A673 (cell line): ENCODE data around the gene GPR101. TPM values are rescaled to one million over a fixed set of nuclear protein-coding genes. Genes with fewer than 3 reads are reported as not detected.
"Not testable (repeated sequence)": the region's sequence is repeated elsewhere in the genome, so short reads cannot be mapped to it uniquely, and the experiment has no call there.

Experiments used
- BruUV-seq: library from RNA; stranded (reverse); fragments of 400-500 nt; replicated peaks from 2 replicates; lab custom pipeline; 2021; lab: Mats Ljungman, UMichigan
- CTCF ChIA-PET: fragments of 300-600 bp; sonication (Branson Sonifier 250); formaldehyde crosslinking; loops from one replicate; lab custom pipeline; 2022; ENCODE audit warnings: antibody characterized with exemption; lab: Charles Lee
- POLR2A ChIA-PET: fragments of 300-600 bp; sonication (Branson Sonifier 250); formaldehyde crosslinking; loops from one replicate; lab custom pipeline; 2022; ENCODE audit warnings: antibody characterized with exemption; ENCODE audit not compliant: low non-redundant PET; lab: Charles Lee
- DNase-seq: peaks from one replicate; pipeline ENCODE4 v3.0.0-alpha.2; 2015; ENCODE audit warnings: low spot score
- H3K27ac ChIP-seq: fragments of 200-600 bp; sonication (generic); 2 replicates; pipeline ENCODE4 v1.5.1; 2016; ENCODE audit warnings: mixed run types, low read depth, mild to moderate bottlenecking, mixed read lengths, antibody characterized with exemption, low read length; ENCODE audit not compliant: poor library complexity, severe bottlenecking
- H3K27me3 ChIP-seq: fragments of 200-600 bp; sonication (generic); replicated peaks from 2 replicates; pipeline ENCODE4 v1.6.1; 2017; ENCODE audit warnings: mixed run types, low read depth, mild to moderate bottlenecking, mixed read lengths, antibody characterized with exemption, low read length; ENCODE audit not compliant: insufficient read depth, poor library complexity
- H3K36me3 ChIP-seq: fragments of 200-600 bp; sonication (generic); 2 replicates; pipeline ENCODE4 v1.6.1; 2016; ENCODE audit warnings: mixed run types, mild to moderate bottlenecking, mixed read lengths, antibody characterized with exemption, low read length; ENCODE audit not compliant: insufficient read depth, poor library complexity, severe bottlenecking
- H3K4me1 ChIP-seq: fragments of 200-600 bp; sonication (generic); 2 replicates; pipeline ENCODE4 v1.6.1; 2017; ENCODE audit warnings: mixed run types, mild to moderate bottlenecking, mixed read lengths, antibody characterized with exemption, low read length; ENCODE audit not compliant: insufficient read depth, poor library complexity, severe bottlenecking
- H3K4me3 ChIP-seq: fragments of 200-600 bp; sonication (generic); 2 replicates; pipeline ENCODE4 v1.5.1; 2016; ENCODE audit warnings: low read depth, mixed run types, mild to moderate bottlenecking, mixed read lengths, low read length; ENCODE audit not compliant: poor library complexity, severe bottlenecking
- H3K9me3 ChIP-seq: fragments of 200-600 bp; sonication (generic); 2 replicates; pipeline ENCODE4 v1.6.1; 2016; ENCODE audit warnings: mixed run types, low read depth, mild to moderate bottlenecking, mixed read lengths, antibody characterized with exemption, low read length; ENCODE audit not compliant: poor library complexity, severe bottlenecking
- CTCF ChIP-seq: fragments of 300-800, 200-600 bp; sonication (generic); conservative IDR thresholded peaks from 2 replicates; pipeline ENCODE4 v1.5.1; 2017; ENCODE audit warnings: low read depth, mild to moderate bottlenecking, antibody characterized with exemption, low read length, moderate library complexity, mixed read lengths
- EZH2 ChIP-seq: fragments of 200-600 bp; sonication (generic); IDR thresholded peaks from 2 replicates; pipeline ENCODE4 v1.6.1; 2017; ENCODE audit warnings: borderline replicate concordance, low read depth, mild to moderate bottlenecking, mixed read lengths, antibody characterized with exemption, low read length; ENCODE audit not compliant: poor library complexity, severe bottlenecking
- intact Hi-C: fragments of 100-400 bp; cut with micrococcal nuclease; formaldehyde crosslinking; loops from one replicate; pipeline ENCODE4 v1.10.0; 2022; ENCODE audit not compliant: unreplicated experiment
- total RNA-seq: library from RNA; stranded (reverse); gene quantifications from 2 replicates; pipeline ENCODE4 v1.2.3, GENCODE V29; 2021

GPR101 gene
- total RNA-seq, 1 experiment from 2014 or later, result not detected

GRCh38 chrX:137028699-137029098 lies 5.1 kb downstream of the GPR101 start:
- TF ChIP-seq CTCF (no peak), EZH2 (no peak)
- Histone ChIP-seq H3K9me3 (no peaks in the 10 kb centered on the region), H3K27ac (no peak overlapping the region), H3K36me3 (no peaks in the 10 kb centered on the region), H3K27me3 (peaks cover 47% of the 10 kb centered on the region), H3K4me1 (peaks cover 5% of the 10 kb centered on the region), H3K4me3 (no peak overlapping the region)
- intact Hi-C loops, result no loop called here
- no peak for DNase-seq
- BruUV-seq, result no TSS peak
- ChIA-PET CTCF (no interaction called here), POLR2A (no interaction called here)

GRCh38 chrX:137025930-137026329 lies 7.9 kb downstream of the GPR101 start:
- BruUV-seq, result no TSS peak
- Histone ChIP-seq H3K27me3 (peaks cover 27% of the 10 kb centered on the region), H3K36me3 (no peaks in the 10 kb centered on the region), H3K4me3 (no peak overlapping the region), H3K4me1 (no peaks in the 10 kb centered on the region), H3K9me3 (no peaks in the 10 kb centered on the region), H3K27ac (no peak overlapping the region)
- TF ChIP-seq CTCF (no peak), EZH2 (no peak)
- intact Hi-C loops, result no loop called here
- ChIA-PET CTCF (no interaction called here), POLR2A (no interaction called here)
- no peak for DNase-seq

- H3K27ac ChIP-seq, DNase-seq, H3K36me3 ChIP-seq, H3K27me3 ChIP-seq, H3K4me1 ChIP-seq, H3K9me3 ChIP-seq, intact Hi-C loops, POLR2A ChIA-PET, H3K4me3 ChIP-seq, BruUV-seq, CTCF ChIA-PET: not testable (repeated sequence)
Measured at GRCh38 chrX:137000236-137000635, 33.6 kb downstream of the GPR101 start.

- Histone ChIP-seq H3K4me3 (no peak overlapping the region), H3K9me3 (no peaks in the 10 kb centered on the region), H3K4me1 (no peaks in the 10 kb centered on the region), H3K27me3 (no peaks in the 10 kb centered on the region), H3K27ac (no peak overlapping the region), H3K36me3 (no peaks in the 10 kb centered on the region)
- BruUV-seq, result no TSS peak
- TF ChIP-seq CTCF (no peak), EZH2 (no peak)
- DNase-seq, result peak; percentile 23
- ChIA-PET POLR2A (no interaction called here), CTCF (no interaction called here)
- intact Hi-C loops, result no loop called here
Measured at GRCh38 chrX:136999024-136999423, 34.8 kb downstream of the GPR101 start.
